22Rv1 (cell line): Measurements from ENCODE around the gene SPEG.

Experiments used
- H3K27ac ChIP-seq: fragments of 450-650 bp; 2 replicates; pipeline ENCODE4 v1.5.1; 2017
- CTCF ChIP-seq: fragments of 450-650 bp; IDR thresholded peaks from 2 replicates; pipeline ENCODE4 v1.5.1; 2017; ENCODE audit warnings: mild to moderate bottlenecking
- ZFX ChIP-seq: fragments of 450-650 bp; IDR thresholded peaks from 2 replicates; pipeline ENCODE4 v1.6.1; 2017; ENCODE audit warnings: antibody characterized with exemption, borderline replicate concordance

SPEG gene

GRCh38 chr2:219490600-219491130, 56.0 kb downstream of the SPEG start:
- no peak for TF ChIP-seq CTCF

GRCh38 chr2:219491278-219491963, 56.8 kb downstream of the SPEG start:
- H3K27ac ChIP-seq = no peak overlapping the region
- TF ChIP-seq CTCF (no peak), ZFX (no peak)

More at GRCh38 chr2:219490600-219491130, 56.0 kb downstream of the SPEG start:
- H3K27ac ChIP-seq = no peak overlapping the region

- no peak overlapping the region for H3K27ac ChIP-seq
- TF ChIP-seq CTCF (peak; percentile 35), ZFX (no peak)
Measured at GRCh38 chr2:219492575-219492974, 57.9 kb downstream of the SPEG start.

- no peak for TF ChIP-seq CTCF
- no peak for TF ChIP-seq ZFX
- H3K27ac ChIP-seq = no peak overlapping the region
Measured at GRCh38 chr2:219493086-219493485, 58.4 kb downstream of the SPEG start.

GRCh38 chr2:219494952-219495530, 60.4 kb downstream of the SPEG start:
- TF ChIP-seq ZFX = no peak
- no peak for TF ChIP-seq CTCF
- H3K27ac ChIP-seq = no peak overlapping the region

- H3K27ac ChIP-seq = no peak overlapping the region
- TF ChIP-seq CTCF (peak; percentile 79), ZFX (no peak)
Measured at GRCh38 chr2:219495531-219496122, 61.0 kb downstream of the SPEG start.

GRCh38 chr2:219496247-219496824, 61.7 kb downstream of the SPEG start:
- TF ChIP-seq ZFX (no peak), CTCF (no peak)
- no peak overlapping the region for H3K27ac ChIP-seq
